Peyer's patch (tissue), 4 donors: ENCODE results near the gene VSX2.

Experiments used
- CTCF ChIP-seq, 6 experiments: fragments of 450-650 bp in 4 of 6; fragments of 200-600 bp in 2 of 6; sonication (generic) in 1 of 6; IDR thresholded peaks; one replicate each; pipeline ENCODE4 v1.5.1; 2017 to 2019; ENCODE audit warnings: antibody characterized with exemption in 6 of 6, mild to moderate bottlenecking in 3 of 6, moderate library complexity in 1 of 6
- POLR2A ChIP-seq, 2 donors: fragments of 450-650 bp; IDR thresholded peaks; one replicate each; pipeline ENCODE4 v1.5.1; 2017; ENCODE audit warnings: antibody characterized with exemption in 2 of 2, mild to moderate bottlenecking in 2 of 2, moderate library complexity in 2 of 2

GRCh38 chr14:74238974-74239847 is at the start of gene VSX2:
- TF ChIP-seq POLR2A (IDR thresholded peaks at IDR 0.05) (no peak), CTCF (IDR thresholded peaks at IDR 0.05) (no peak)
